ENCODE data around the gene GDE1. TPM values are rescaled to one million over a fixed set of nuclear protein-coding genes. Genes with fewer than 3 reads are reported as not detected.
"Not testable (repeated sequence)": the region's sequence is repeated elsewhere in the genome, so short reads cannot be mapped to it uniquely, and the experiment has no call there.

GDE1 gene, protein sequence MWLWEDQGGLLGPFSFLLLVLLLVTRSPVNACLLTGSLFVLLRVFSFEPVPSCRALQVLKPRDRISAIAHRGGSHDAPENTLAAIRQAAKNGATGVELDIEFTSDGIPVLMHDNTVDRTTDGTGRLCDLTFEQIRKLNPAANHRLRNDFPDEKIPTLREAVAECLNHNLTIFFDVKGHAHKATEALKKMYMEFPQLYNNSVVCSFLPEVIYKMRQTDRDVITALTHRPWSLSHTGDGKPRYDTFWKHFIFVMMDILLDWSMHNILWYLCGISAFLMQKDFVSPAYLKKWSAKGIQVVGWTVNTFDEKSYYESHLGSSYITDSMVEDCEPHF
- 110 TPM for total RNA-seq
- long read RNA-seq, transcript GDE1-201 (6 exons, 2,958 nt), result major isoform, 91 of 112 reads
- long read RNA-seq, transcript GDE1-203 (6 exons, 2,238 nt), result minor isoform, 14 of 112 reads
- long read RNA-seq, partial matches to known transcripts, result 0 of 112 reads
- long read RNA-seq, other reads (novel, unspliced or antisense), result 6 of 112 reads

- intact Hi-C loops (cut with DNase I), result loop anchor here (5.0 to 10.0 kb wide), 2 partner anchors 454 to 717 kb away; partner anchors contain the start of genes ARL6IP1 and COQ7
- peak; percentile 91 for ATAC-seq
- DNase-seq (ENCODE audit: missing footprints), result peak; percentile 98
Observed at GRCh38 chr16:19521471-19522396, at the start of gene GDE1. TSS of gene GDE1 (minus strand) at chr16:19522098. CDS start at chr16:19521964, 134 bp downstream.

- DNase-seq (ENCODE audit: missing footprints) (no peak), ATAC-seq (no peak)
- intact Hi-C loops (cut with DNase I), result loop anchor here (10.0 kb wide), 1 partner anchor 57 kb away; no protein-coding TSS in a partner anchor
Observed at GRCh38 chr16:19567560-19567959, 45.7 kb upstream of the GDE1 start.

GRCh38 chr16:19566362-19566761, 44.5 kb upstream of the GDE1 start:
- intact Hi-C loops (cut with DNase I), result loop anchor here (10.0 kb wide), 1 partner anchor 58 kb away; no protein-coding TSS in a partner anchor
- ATAC-seq (no peak), DNase-seq (ENCODE audit: missing footprints) (no peak)

DNA sequence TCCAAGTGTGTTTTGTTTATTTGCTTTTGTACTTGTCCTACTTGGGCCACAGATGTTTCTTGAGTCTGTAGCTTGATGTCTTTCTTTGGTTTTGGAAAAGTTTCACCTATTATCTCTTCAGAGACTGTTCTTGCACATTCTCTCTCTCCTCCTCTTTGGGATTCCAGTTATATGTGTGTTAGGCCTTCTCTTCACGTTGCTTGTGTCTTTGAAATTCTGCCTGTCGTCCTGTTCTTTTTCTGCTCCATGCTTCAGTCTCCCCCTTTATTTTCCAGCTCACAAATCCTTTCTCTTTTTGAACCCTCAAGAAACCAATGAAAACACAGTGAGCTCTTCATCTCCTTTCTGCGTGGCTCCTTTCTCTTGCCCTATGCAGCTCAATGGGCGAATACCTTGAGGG, 41.5 kb upstream of the GDE1 start:
- no peak for DNase-seq (ENCODE audit: missing footprints)
- intact Hi-C loops (cut with DNase I), result loop anchor here (10.0 kb wide), 1 partner anchor 61 kb away; no protein-coding TSS in a partner anchor
- ATAC-seq, result no peak

DNA sequence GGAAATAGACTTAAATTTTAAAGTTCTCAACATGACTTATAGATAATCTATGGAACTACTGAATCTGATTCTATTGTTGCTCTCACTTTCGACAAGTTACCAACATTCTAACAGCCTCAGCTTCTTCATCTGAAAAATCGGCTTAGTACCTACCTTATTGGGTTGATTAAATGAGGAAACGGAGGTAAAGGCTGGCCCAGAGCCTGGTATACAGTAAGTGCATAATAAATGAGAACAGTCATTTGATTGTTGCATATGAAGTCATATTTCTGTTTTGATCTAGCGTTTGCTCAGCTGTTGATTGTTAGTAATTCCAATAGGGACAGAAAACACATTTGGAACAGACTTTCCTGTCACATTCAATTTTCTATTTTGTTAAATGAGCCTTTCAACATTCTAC, 38.2 kb upstream of the GDE1 start:
- no peak for DNase-seq (ENCODE audit: missing footprints)
- ATAC-seq, result no peak
- intact Hi-C loops (cut with DNase I), result loop anchor here (10.0 kb wide), 1 partner anchor 65 kb away; no protein-coding TSS in a partner anchor

- intact Hi-C loops (cut with DNase I), result loop anchor here (2.0 to 10.0 kb wide), 3 partner anchors 43 to 825 kb away; no protein-coding TSS in a partner anchor
- DNase-seq (ENCODE audit: missing footprints), result no peak
- no peak for ATAC-seq
Observed at GRCh38 chr16:19559242-19559910, 37.5 kb upstream of the GDE1 start.

GRCh38 chr16:19555938-19556771, 34.3 kb upstream of the GDE1 start:
- ATAC-seq (no peak), DNase-seq (ENCODE audit: missing footprints) (no peak)
- intact Hi-C loops (cut with DNase I), result loop anchor here (1.0 to 10.0 kb wide), 3 partner anchors 33 to 829 kb away; partner anchors contain the start of gene CCP110

DNA sequence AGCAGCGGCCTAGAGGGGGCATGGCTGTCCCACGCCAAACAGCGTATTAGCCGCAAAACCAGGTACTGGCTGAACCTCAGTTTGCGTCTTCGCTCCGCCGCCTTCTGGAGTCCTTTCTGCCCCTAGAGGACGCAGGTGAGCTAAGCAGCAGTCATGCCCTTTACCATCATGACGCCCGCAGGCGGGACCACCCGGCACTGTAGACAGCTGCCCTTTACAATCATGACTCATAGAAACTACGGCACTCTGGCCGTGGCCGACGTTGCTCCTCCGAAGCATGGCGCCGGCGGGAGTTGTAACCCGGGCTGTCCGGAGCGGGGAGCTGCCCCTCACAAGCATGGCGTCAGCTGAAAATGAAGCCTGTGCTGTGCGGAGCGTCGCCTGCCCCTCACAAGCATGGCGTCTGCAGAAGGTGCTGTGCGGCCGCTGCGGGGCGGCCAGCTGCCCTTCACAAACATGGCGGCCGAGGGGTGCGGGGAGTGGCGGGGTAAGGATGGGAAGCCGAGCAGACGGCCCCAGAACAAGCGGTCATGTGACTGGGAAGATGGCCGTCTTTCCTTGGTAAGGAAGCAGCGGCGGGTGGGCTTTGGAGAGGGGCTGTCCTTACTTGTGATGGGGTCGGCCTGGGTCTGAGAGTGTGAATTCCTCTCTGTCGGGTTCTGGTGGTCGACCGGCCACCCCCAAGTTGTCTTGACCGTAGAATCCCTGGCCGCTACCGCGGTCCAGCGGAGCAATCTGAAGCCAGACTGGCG, 33.5 kb upstream of the GDE1 start, which contains the start of gene VPS35L:
VPS35L (plus strand) TSS at position 518 of the 752 bp plus-strand sequence; CDS start at position 545, 27 bp downstream.
- ATAC-seq (peak; percentile 100), DNase-seq (ENCODE audit: missing footprints) (peak; percentile 99)
- intact Hi-C loops (cut with DNase I), result loop anchor here (1.0 to 10.0 kb wide), 3 partner anchors 32 to 829 kb away; partner anchors contain the start of gene CCP110

DNA sequence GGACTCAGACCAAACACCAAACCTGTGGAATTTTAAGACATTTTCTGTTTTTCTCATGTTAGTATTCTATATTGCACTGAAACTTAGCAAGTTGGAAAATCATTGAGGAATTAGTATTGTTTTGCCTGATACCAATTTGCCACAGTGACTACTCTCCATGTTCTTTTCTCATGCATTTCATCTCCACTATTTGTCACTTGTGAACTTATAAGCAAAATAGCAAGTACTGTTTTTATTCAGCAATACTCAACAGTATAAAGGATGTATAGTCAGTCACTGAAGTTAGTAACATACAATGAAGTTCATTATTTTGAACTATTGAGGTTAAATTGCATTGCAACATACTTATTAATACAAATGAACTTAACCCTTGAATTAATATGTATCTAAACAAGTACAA, 27.8 kb upstream of the GDE1 start:
- ATAC-seq, result no peak
- intact Hi-C loops (cut with DNase I), result loop anchor here (10.0 kb wide), 1 partner anchor 835 kb away; no protein-coding TSS in a partner anchor

DNA sequence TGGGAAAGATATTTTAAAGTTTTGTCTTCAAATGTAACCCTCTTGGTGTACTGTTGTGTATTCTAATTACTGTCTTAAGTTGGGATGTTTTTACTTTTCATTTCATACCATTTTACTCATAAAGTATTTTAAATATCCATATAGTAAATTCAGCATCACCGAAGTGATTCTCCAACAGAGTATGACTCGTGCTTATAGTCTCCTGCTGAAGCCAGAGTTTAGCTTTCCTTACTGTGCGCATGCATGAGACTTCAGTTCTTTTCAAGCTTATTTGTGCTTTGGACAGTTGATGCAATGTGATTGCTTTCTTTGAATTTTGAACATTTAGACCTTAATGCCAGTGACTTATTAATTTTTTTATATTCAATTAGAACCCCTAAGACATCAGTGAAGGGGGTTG, 26.2 kb upstream of the GDE1 start:
- intact Hi-C loops (cut with DNase I), result no loop called here
- ATAC-seq (no peak), DNase-seq (ENCODE audit: missing footprints) (no peak)

More for the DNA sequence above, 27.8 kb upstream of the GDE1 start:
- no peak for DNase-seq (ENCODE audit: missing footprints)

DNA sequence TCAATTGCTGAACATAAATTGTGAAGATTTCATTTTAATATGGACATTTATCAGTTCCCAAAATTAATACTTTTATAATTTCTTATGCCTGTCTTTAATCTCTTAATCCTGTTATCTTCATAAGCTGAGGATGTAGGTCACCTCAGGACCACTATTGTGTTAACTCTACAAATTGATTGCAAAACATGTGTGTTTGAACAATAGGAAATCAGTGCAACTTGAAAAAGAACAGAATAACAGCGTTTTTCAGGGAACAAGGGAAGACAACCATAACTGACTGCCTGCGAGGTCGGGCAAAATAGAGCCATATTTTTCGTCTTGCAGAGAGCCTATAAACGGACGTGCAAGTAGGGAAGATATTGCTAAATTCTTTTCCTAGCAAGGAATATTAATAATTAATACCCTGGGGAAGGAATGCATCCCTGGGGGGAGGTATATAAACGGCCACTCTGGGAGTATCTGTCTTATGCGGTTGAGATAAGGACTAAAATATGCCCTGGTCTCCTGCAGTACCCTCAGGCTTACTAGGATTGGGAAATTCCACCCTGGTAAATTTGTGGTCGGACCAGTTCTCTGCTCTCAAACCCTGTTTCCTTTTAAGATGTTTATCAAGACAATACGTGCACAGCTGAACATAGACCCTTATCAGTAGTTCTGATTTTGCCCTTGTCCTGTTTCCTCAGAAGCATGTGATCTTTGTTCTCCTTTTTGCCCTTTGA, 21.5 kb upstream of the GDE1 start:
- DNase-seq (ENCODE audit: missing footprints); intact Hi-C loops (cut with DNase I); ATAC-seq: not testable (repeated sequence)

DNA sequence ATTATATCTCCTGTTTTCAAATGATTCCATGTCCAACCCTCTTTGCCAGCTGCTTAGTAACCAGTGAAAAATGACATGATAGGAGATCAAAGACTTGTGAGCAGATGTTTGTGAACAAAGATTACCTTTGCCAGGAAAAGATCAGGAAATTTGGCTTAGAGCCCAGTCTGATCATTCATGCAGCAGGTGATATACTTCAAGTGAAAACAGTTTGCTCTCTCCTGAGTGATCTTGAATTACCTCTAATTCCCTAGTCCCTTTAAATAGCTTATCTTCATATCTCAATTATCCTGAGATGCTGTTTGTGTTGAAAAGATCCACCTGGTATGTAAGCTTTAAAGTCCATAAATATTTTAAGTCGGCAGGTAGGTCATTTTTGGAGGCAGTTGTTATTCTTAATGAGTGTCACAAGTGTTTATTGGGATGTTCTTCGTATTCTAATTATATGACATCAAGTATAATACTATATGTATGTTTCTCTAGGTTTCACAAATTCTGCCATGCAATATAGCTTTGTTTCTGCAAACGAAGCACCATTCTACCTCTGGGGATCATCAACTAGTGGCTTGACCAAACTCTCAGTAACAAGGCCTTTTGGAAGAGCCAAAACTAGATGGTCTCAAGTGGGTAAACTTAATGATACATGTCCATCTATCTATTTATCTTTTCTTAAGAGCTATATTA, 20.4 kb upstream of the GDE1 start:
- DNase-seq (ENCODE audit: missing footprints) (no peak), ATAC-seq (no peak)
- intact Hi-C loops (cut with DNase I), result no loop called here

- intact Hi-C loops (cut with DNase I), result no loop called here
- DNase-seq (ENCODE audit: missing footprints) (no peak), ATAC-seq (no peak)
Observed at GRCh38 chr16:19540241-19540970, 18.5 kb upstream of the GDE1 start.

- intact Hi-C loops (cut with DNase I), result no loop called here
- DNase-seq (ENCODE audit: missing footprints), result no peak
- no peak for ATAC-seq
Observed at GRCh38 chr16:19532601-19533000, 10.7 kb upstream of the GDE1 start.

- ATAC-seq (no peak), DNase-seq (ENCODE audit: missing footprints) (no peak)
- intact Hi-C loops (cut with DNase I), result loop anchor here (10.0 kb wide), 1 partner anchor 724 kb away; the partner anchor contains the start of gene ARL6IP1
Observed at GRCh38 chr16:19528666-19529065, 6.8 kb upstream of the GDE1 start.

All from Right ventricle myocardium inferior (tissue), 1 donor.